Cardiac muscle cell (in vitro differentiated cells and primary cell): ENCODE results near the gene ATXN1. TPM values are rescaled to one million over a fixed set of nuclear protein-coding genes. Genes with fewer than 3 reads are reported as not detected.

Experiments
- DNase-seq, 2 donors: peaks; one replicate each; pipeline versions ENCODE4 v3.0.0 to v3.0.0-alpha.2; 2010 to 2017; ENCODE audit warnings: low read depth in 1 of 2, low spot score in 1 of 2
- H3K27ac ChIP-seq: fragments of 200-600 bp; sonication (generic); 2 replicates; pipeline ENCODE4 v1.5.1; 2016
- H3K27me3 ChIP-seq: fragments of 200-600 bp; sonication (generic); 2 replicates; pipeline ENCODE4 v1.6.0; 2016; ENCODE audit warnings: control low read depth
- H3K36me3 ChIP-seq: fragments of 200-600 bp; sonication (generic); 2 replicates; pipeline ENCODE4 v1.5.1; 2016; ENCODE audit warnings: control low read depth
- H3K4me1 ChIP-seq: fragments of 200-600 bp; sonication (generic); 2 replicates; pipeline ENCODE4 v1.8.1; 2017; ENCODE audit warnings: low read depth, mild to moderate bottlenecking, mixed run types
- H3K4me3 ChIP-seq: fragments of 200-600 bp; sonication (generic); 2 replicates; pipeline ENCODE4 v1.5.1; 2016; ENCODE audit warnings: mild to moderate bottlenecking
- H3K9me3 ChIP-seq: fragments of 200-600 bp; sonication (generic); 2 replicates; pipeline ENCODE4 v1.5.1; 2017; ENCODE audit warnings: low read depth, mild to moderate bottlenecking, control low read depth
- CTCF ChIP-seq: IDR thresholded peaks from 2 replicates; pipeline ENCODE4 v1.5.1; 2012; ENCODE audit warnings: low read depth, mild to moderate bottlenecking, low read length
- polyA plus RNA-seq: library from polyadenylated mRNA; unstranded; fragments of >200 nt; fragmentation: Nextera tagmentation; extraction: Ambion mirVana; gene quantifications from 2 replicates; pipeline ENCODE4 v1.2.1, GENCODE V29; 2016
- total RNA-seq: library from RNA; depleted of rRNA; stranded (reverse); fragments of >200 nt; gene quantifications from 2 replicates; pipeline ENCODE4 v1.2.3, GENCODE V29; 2016

The ATXN1 gene
- total and polyA plus RNA-seq, 2 experiments from 2014 or later, result 15.1 to 37.4 TPM

GRCh38 chr6:16644540-16645250 is 116.6 kb downstream of the ATXN1 start:
- no peak overlapping the region for H3K4me3 ChIP-seq
- TF ChIP-seq CTCF, result no peak
- H3K27ac ChIP-seq, result no peak overlapping the region
- peaks cover 9% of the 10 kb centered on the region for H3K36me3 ChIP-seq
- H3K27me3 ChIP-seq, result no peaks in the 10 kb centered on the region
- DNase-seq, result no peak
- H3K9me3 ChIP-seq, result no peaks in the 10 kb centered on the region
- H3K4me1 ChIP-seq, result no peaks in the 10 kb centered on the region

- no peaks in the 10 kb centered on the region for H3K36me3 ChIP-seq
- H3K27me3 ChIP-seq, result no peaks in the 10 kb centered on the region
- no peak overlapping the region for H3K4me3 ChIP-seq
- no peak overlapping the region for H3K27ac ChIP-seq
- H3K9me3 ChIP-seq, result no peaks in the 10 kb centered on the region
- peak in 1 of 2 donors; percentile 75 for DNase-seq
- no peak for TF ChIP-seq CTCF
- no peaks in the 10 kb centered on the region for H3K4me1 ChIP-seq
Observed at GRCh38 chr6:16639684-16640480, 121.4 kb downstream of the ATXN1 start.

GRCh38 chr6:16637635-16638034 is 123.6 kb downstream of the ATXN1 start:
- Histone ChIP-seq H3K4me1 (no peaks in the 10 kb centered on the region), H3K9me3 (no peaks in the 10 kb centered on the region), H3K27me3 (no peaks in the 10 kb centered on the region), H3K4me3 (no peak overlapping the region), H3K36me3 (no peaks in the 10 kb centered on the region), H3K27ac (no peak overlapping the region)
- TF ChIP-seq CTCF, result no peak
- no peak for DNase-seq

GRCh38 chr6:16635810-16636602 is 125.3 kb downstream of the ATXN1 start:
- no peaks in the 10 kb centered on the region for H3K27me3 ChIP-seq
- peak in 1 of 2 donors; percentile 78 for DNase-seq

More at GRCh38 chr6:16635810-16636602, 125.3 kb downstream of the ATXN1 start:
- H3K36me3 ChIP-seq, result no peaks in the 10 kb centered on the region
- H3K27ac ChIP-seq, result no peak overlapping the region
- no peak for TF ChIP-seq CTCF
- H3K4me1 ChIP-seq, result no peaks in the 10 kb centered on the region
- no peak overlapping the region for H3K4me3 ChIP-seq
- H3K9me3 ChIP-seq, result no peaks in the 10 kb centered on the region
